Activated CD8-positive, alpha-beta memory T cell treated with anti-CD3 and anti-CD28 coated beads, Interleukin-2, amount 50 U/mL, for 48 hours (primary cell): ENCODE results near the gene BRAT1.
"Not testable (repeated sequence)": the region's sequence is repeated elsewhere in the genome, so short reads cannot be mapped to it uniquely, and the experiment has no call there.

ENCODE experiments used
- DNase-seq: peaks from one replicate; pipeline ENCODE4 v3.0.0-alpha.2; 2020

BRAT1 gene

GRCh38 chr7:2555121-2556052 is at the start of gene BRAT1:
Gene BRAT1, minus strand, starts transcription at chr7:2555524. Its CDS starts 1,093 bp downstream, at chr7:2554431.
- peak; percentile 98 for DNase-seq

GRCh38 chr7:2604608-2605174 is 49.4 kb upstream of the BRAT1 start:
- no peak for DNase-seq

GRCh38 chr7:2603044-2603965 is 48.0 kb upstream of the BRAT1 start:
- no peak for DNase-seq

- no peak for DNase-seq
Measured at GRCh38 chr7:2602406-2603043, 47.2 kb upstream of the BRAT1 start.

- no peak for DNase-seq
Measured at GRCh38 chr7:2601907-2602306, 46.6 kb upstream of the BRAT1 start.

- no peak for DNase-seq
Measured at GRCh38 chr7:2601065-2601464, 45.7 kb upstream of the BRAT1 start.

GRCh38 chr7:2598154-2598823 is 43.0 kb upstream of the BRAT1 start:
- no peak for DNase-seq

- no peak for DNase-seq
Measured at GRCh38 chr7:2597273-2597640, 41.9 kb upstream of the BRAT1 start.

GRCh38 chr7:2596464-2597272 is 41.3 kb upstream of the BRAT1 start:
- DNase-seq, result no peak

GRCh38 chr7:2595258-2595860 is 40.0 kb upstream of the BRAT1 start:
- DNase-seq, result no peak

GRCh38 chr7:2594599-2594998 is 39.3 kb upstream of the BRAT1 start:
- no peak for DNase-seq

- no peak for DNase-seq
Measured at GRCh38 chr7:2593036-2593727, 37.9 kb upstream of the BRAT1 start.

GRCh38 chr7:2592375-2592865 is 37.1 kb upstream of the BRAT1 start:
- no peak for DNase-seq

GRCh38 chr7:2589941-2590340 is 34.6 kb upstream of the BRAT1 start:
- not testable (repeated sequence) for DNase-seq

GRCh38 chr7:2589341-2589740 is 34.0 kb upstream of the BRAT1 start:
- DNase-seq, result no peak

GRCh38 chr7:2587778-2588177 is 32.5 kb upstream of the BRAT1 start:
- no peak for DNase-seq

- DNase-seq, result no peak
Measured at GRCh38 chr7:2587134-2587533, 31.8 kb upstream of the BRAT1 start.

GRCh38 chr7:2586326-2587020 is 31.1 kb upstream of the BRAT1 start:
- DNase-seq, result no peak

GRCh38 chr7:2585446-2585845 is 30.1 kb upstream of the BRAT1 start:
- DNase-seq, result no peak
